ENCODE measurements around the gene KAZALD1.

KAZALD1 gene

GRCh38 chr10:101066896-101067355 lies 5.1 kb downstream of the KAZALD1 start:
- DNase-seq (ENCODE audit: low read depth in 2 of 2), result no peak

- DNase-seq (ENCODE audit: low read depth in 2 of 2), result peak; percentile 56 to 70
These were observed 5.7 kb downstream of the KAZALD1 start for GRCh38 chr10:101067356-101068083.

GRCh38 chr10:101069441-101069840 lies 7.7 kb downstream of the KAZALD1 start:
- DNase-seq (ENCODE audit: low read depth in 2 of 2), result no peak

- DNase-seq (ENCODE audit: low read depth in 2 of 2), result no peak
These were observed 8.3 kb downstream of the KAZALD1 start for GRCh38 chr10:101070098-101070497.

GRCh38 chr10:101071267-101071884 lies 9.6 kb downstream of the KAZALD1 start:
- DNase-seq (ENCODE audit: low read depth in 2 of 2), result peak; percentile 25 to 42

- DNase-seq (ENCODE audit: low read depth in 2 of 2), result no peak
These were observed 10.2 kb downstream of the KAZALD1 start for GRCh38 chr10:101071885-101072433.

GRCh38 chr10:101072923-101073322 lies 11.1 kb downstream of the KAZALD1 start:
- no peak for DNase-seq (ENCODE audit: low read depth in 2 of 2)

- no peak for DNase-seq (ENCODE audit: low read depth in 2 of 2)
These were observed 11.8 kb downstream of the KAZALD1 start for GRCh38 chr10:101073631-101074030.

GRCh38 chr10:101075775-101076174 lies 14.0 kb downstream of the KAZALD1 start:
- no peak for DNase-seq (ENCODE audit: low read depth in 2 of 2)

GRCh38 chr10:101076630-101077029 lies 14.8 kb downstream of the KAZALD1 start:
- no peak for DNase-seq (ENCODE audit: low read depth in 2 of 2)

- no peak for DNase-seq (ENCODE audit: low read depth in 2 of 2)
These were observed 18.1 kb downstream of the KAZALD1 start for GRCh38 chr10:101079874-101080273.

- DNase-seq (ENCODE audit: low read depth in 2 of 2), result no peak
These were observed 19.4 kb downstream of the KAZALD1 start for GRCh38 chr10:101080933-101081931.

GRCh38 chr10:101085846-101086245 lies 24.1 kb downstream of the KAZALD1 start:
- no peak for DNase-seq (ENCODE audit: low read depth in 2 of 2)

- no peak for DNase-seq (ENCODE audit: low read depth in 2 of 2)
These were observed 25.6 kb downstream of the KAZALD1 start for GRCh38 chr10:101087376-101087775.

GRCh38 chr10:101087965-101088364 lies 26.2 kb downstream of the KAZALD1 start:
- no peak for DNase-seq (ENCODE audit: low read depth in 2 of 2)

- DNase-seq (ENCODE audit: low read depth in 2 of 2), result no peak
These were observed 27.9 kb downstream of the KAZALD1 start for GRCh38 chr10:101089520-101090299.

GRCh38 chr10:101090597-101090996 lies 28.8 kb downstream of the KAZALD1 start:
- no peak for DNase-seq (ENCODE audit: low read depth in 2 of 2)

GRCh38 chr10:101091546-101092290 lies 29.9 kb downstream of the KAZALD1 start:
- DNase-seq (ENCODE audit: low read depth in 2 of 2), result no peak

GRCh38 chr10:101092881-101093354 lies 31.1 kb downstream of the KAZALD1 start:
- no peak for DNase-seq (ENCODE audit: low read depth in 2 of 2)
